Astrocyte of the cerebellum (primary cell): ENCODE measurements around the gene HOXB5.

Experiments
- DNase-seq: peaks from one replicate; pipeline ENCODE4 v3.0.0-alpha.2; 2011; ENCODE audit warnings: low read depth
- H3K4me3 ChIP-seq: 2 replicates; pipeline ENCODE4 v1.5.1; 2011; ENCODE audit warnings: mild to moderate bottlenecking, low read depth, low read length, moderate library complexity
- CTCF ChIP-seq: IDR thresholded peaks from 2 replicates; pipeline ENCODE4 v1.5.1; 2012; ENCODE audit warnings: low read length, low read depth, moderate library complexity, mild to moderate bottlenecking; ENCODE audit errors: missing control alignments
- in situ Hi-C: cut with HindIII; loops from 2 replicates; pipeline ENCODE4 v1.10.0; 2017; ENCODE audit warnings: low sequenced_read_pairs

Gene HOXB5

GRCh38 chr17:48547808-48548522 lies 45.6 kb downstream of the HOXB5 start:
- in situ Hi-C loops, result no loop called here
- TF ChIP-seq CTCF, result no peak
- DNase-seq, result peak; percentile 70
- H3K4me3 ChIP-seq, result peak overlapping the region; percentile 38

- DNase-seq, result no peak
- peak overlapping the region; percentile 38 for H3K4me3 ChIP-seq
- no peak for TF ChIP-seq CTCF
- in situ Hi-C loops, result no loop called here
Measured at GRCh38 chr17:48546924-48547807, 46.4 kb downstream of the HOXB5 start.

GRCh38 chr17:48546137-48546923 lies 47.2 kb downstream of the HOXB5 start:
- peak overlapping the region; percentile 38 for H3K4me3 ChIP-seq
- no peak for TF ChIP-seq CTCF
- in situ Hi-C loops, result no loop called here
- DNase-seq, result no peak

GRCh38 chr17:48545539-48545938 lies 48.0 kb downstream of the HOXB5 start:
- peak overlapping the region; percentile 80 for H3K4me3 ChIP-seq
- no peak for DNase-seq
- TF ChIP-seq CTCF, result no peak
- in situ Hi-C loops, result no loop called here

GRCh38 chr17:48545022-48545375 lies 48.6 kb downstream of the HOXB5 start, which contains the start of gene HOXB2:
HOXB2 (minus strand) TSS chr17:48545109; CDS start chr17:48544911, 198 bp downstream.
- peak within 1 kb of the TSS; percentile 80 for H3K4me3 ChIP-seq
- DNase-seq, result no peak
- no peak for TF ChIP-seq CTCF
- in situ Hi-C loops, result no loop called here
